Inflammatory macrophage treated with lipopolysaccharide for 1 hour (primary cell): ENCODE measurements around the gene VCX3B.
"Not testable (repeated sequence)": the region's sequence is repeated elsewhere in the genome, so short reads cannot be mapped to it uniquely, and the experiment has no call there.

Experiments used
- DNase-seq, 2 donors: peaks; one replicate each; pipeline ENCODE4 v3.0.0-alpha.2; 2020 to 2022

VCX3B gene

GRCh38 chrX:8464530-8464929 lies at the start of gene VCX3B:
VCX3B (plus strand) TSS chrX:8464830; CDS start chrX:8465451, 621 bp downstream.
- not testable (repeated sequence) for DNase-seq

GRCh38 chrX:8418301-8418700 lies 46.3 kb upstream of the VCX3B start:
- no peak for DNase-seq

- DNase-seq: no peak
These were observed 39.7 kb upstream of the VCX3B start for GRCh38 chrX:8424912-8425311.

- no peak for DNase-seq
These were observed 34.9 kb upstream of the VCX3B start for GRCh38 chrX:8429692-8430249.

- no peak for DNase-seq
These were observed 34.2 kb upstream of the VCX3B start for GRCh38 chrX:8430444-8430843.

GRCh38 chrX:8432396-8432795 lies 32.2 kb upstream of the VCX3B start:
- DNase-seq: no peak

- DNase-seq: no peak
These were observed 31.2 kb upstream of the VCX3B start for GRCh38 chrX:8433109-8434062.

GRCh38 chrX:8447368-8447767 lies 17.3 kb upstream of the VCX3B start:
- no peak for DNase-seq

GRCh38 chrX:8452343-8452742 lies 12.3 kb upstream of the VCX3B start:
- not testable (repeated sequence) for DNase-seq

- no peak for DNase-seq
These were observed 11.0 kb upstream of the VCX3B start for GRCh38 chrX:8453611-8454010.

- DNase-seq: no peak
These were observed 9.1 kb upstream of the VCX3B start for GRCh38 chrX:8455557-8455956.

- no peak for DNase-seq
These were observed 2.1 kb upstream of the VCX3B start for GRCh38 chrX:8462488-8462887.

GRCh38 chrX:8484360-8484949 lies 19.8 kb downstream of the VCX3B start:
- DNase-seq: no peak

GRCh38 chrX:8495036-8495435 lies 30.4 kb downstream of the VCX3B start:
- not testable (repeated sequence) for DNase-seq

GRCh38 chrX:8500203-8500602 lies 35.6 kb downstream of the VCX3B start:
- DNase-seq: no peak

GRCh38 chrX:8502101-8502500 lies 37.5 kb downstream of the VCX3B start:
- not testable (repeated sequence) for DNase-seq

- no peak for DNase-seq
These were observed 39.8 kb downstream of the VCX3B start for GRCh38 chrX:8504451-8504850.
